Liver (tissue), 9 donors: ENCODE data around the gene S100A11. TPM values are rescaled to one million over a fixed set of nuclear protein-coding genes. Genes with fewer than 3 reads are reported as not detected.

Source experiments
- DNase-seq: peaks from one replicate; pipeline ENCODE4 v3.0.0-alpha.2; 2017; ENCODE audit warnings: low spot score
- H3K27ac ChIP-seq, 2 donors: one replicate each; pipeline ENCODE4 v1.7.0; 2013; ENCODE audit warnings: inconsistent platforms in 2 of 2, low read length in 2 of 2, control low read depth in 1 of 2, low read depth in 1 of 2, mild to moderate bottlenecking in 1 of 2
- H3K27me3 ChIP-seq, 4 donors: one replicate each; pipeline versions ENCODE4 v1.6.1 to v1.7.0; 2013; ENCODE audit warnings: low read length in 3 of 4, inconsistent platforms in 1 of 4, mild to moderate bottlenecking in 1 of 4, moderate library complexity in 1 of 4; ENCODE audit not compliant: control insufficient read depth in 4 of 4, insufficient read depth in 4 of 4
- H3K36me3 ChIP-seq, 4 donors: one replicate each; pipeline versions ENCODE4 v1.6.1 to v1.7.0; 2013; ENCODE audit warnings: low read length in 3 of 4, mild to moderate bottlenecking in 3 of 4, low read depth in 1 of 4, moderate library complexity in 1 of 4; ENCODE audit not compliant: control insufficient read depth in 4 of 4, insufficient read depth in 3 of 4
- H3K4me1 ChIP-seq, 4 donors: one replicate each; pipeline versions ENCODE4 v1.6.1 to v1.7.0; 2013; ENCODE audit warnings: low read length in 3 of 4, mild to moderate bottlenecking in 3 of 4, moderate library complexity in 1 of 4; ENCODE audit not compliant: control insufficient read depth in 4 of 4, insufficient read depth in 4 of 4
- H3K4me3 ChIP-seq, 3 donors: one replicate each; pipeline versions ENCODE4 v1.6.1 to v1.7.0; 2013; ENCODE audit warnings: low read length in 3 of 3, control low read depth in 1 of 3, low read depth in 1 of 3, mild to moderate bottlenecking in 1 of 3
- H3K9ac ChIP-seq, 2 donors: one replicate each; pipeline ENCODE4 v1.7.0; 2013; ENCODE audit warnings: low read length in 2 of 2, mild to moderate bottlenecking in 2 of 2, moderate library complexity in 2 of 2, control low read depth in 1 of 2, low read depth in 1 of 2
- H3K9me3 ChIP-seq, 4 donors: one replicate each; pipeline versions ENCODE4 v1.6.1 to v1.7.0; 2013; ENCODE audit warnings: low read length in 3 of 4; ENCODE audit not compliant: control insufficient read depth in 4 of 4
- ATF3 ChIP-seq: IDR thresholded peaks from 2 replicates; pipeline ENCODE4 v1.6.1; 2016; ENCODE audit warnings: antibody characterized with exemption
- CTCF ChIP-seq: fragments of 150-350 bp; IDR thresholded peaks from 2 replicates; pipeline ENCODE4 v1.5.1; 2017; ENCODE audit warnings: improper control_type of control experiment, low read depth, low read length; ENCODE audit not compliant: missing input control
- EGR1 ChIP-seq, 2 donors: IDR thresholded peaks; 2 replicates each; pipeline ENCODE4 v1.6.1; 2016 to 2018; ENCODE audit warnings: antibody characterized with exemption in 2 of 2, low read depth in 2 of 2
- FOXA1 ChIP-seq: IDR thresholded peaks from 2 replicates; pipeline ENCODE4 v1.6.1; 2016; ENCODE audit warnings: antibody characterized with exemption
- FOXA2 ChIP-seq: IDR thresholded peaks from 2 replicates; pipeline ENCODE4 v1.6.1; 2016; ENCODE audit warnings: antibody characterized with exemption
- GABPA ChIP-seq, 2 donors: IDR thresholded peaks in 1 of 2; conservative IDR thresholded peaks in 1 of 2; 2 replicates each; pipeline ENCODE4 v1.6.1; 2016; ENCODE audit warnings: antibody characterized with exemption in 2 of 2, mild to moderate bottlenecking in 1 of 2, moderate library complexity in 1 of 2
- HNF4A ChIP-seq, 2 donors: conservative IDR thresholded peaks; 2 replicates each; pipeline ENCODE4 v1.6.1; 2016; ENCODE audit warnings: antibody characterized with exemption in 2 of 2, mild to moderate bottlenecking in 2 of 2
- JUND ChIP-seq, 2 donors: IDR thresholded peaks; 2 replicates each; pipeline ENCODE4 v1.6.1; 2016; ENCODE audit warnings: antibody characterized with exemption in 2 of 2
- NR2F2 ChIP-seq: IDR thresholded peaks from 2 replicates; pipeline ENCODE4 v1.6.1; 2016; ENCODE audit warnings: antibody characterized with exemption
- RAD21 ChIP-seq, 2 donors: IDR thresholded peaks; 2 replicates each; pipeline ENCODE4 v1.6.1; 2016; ENCODE audit warnings: antibody characterized with exemption in 2 of 2, mild to moderate bottlenecking in 2 of 2
- RXRA ChIP-seq, 2 donors: IDR thresholded peaks; 2 replicates each; pipeline ENCODE4 v1.6.1; 2017 to 2018; ENCODE audit warnings: antibody characterized with exemption in 2 of 2, mild to moderate bottlenecking in 1 of 2
- TAF1 ChIP-seq: conservative IDR thresholded peaks from 2 replicates; pipeline ENCODE4 v1.6.1; 2016; ENCODE audit warnings: antibody characterized with exemption, mild to moderate bottlenecking
- ZBTB33 ChIP-seq: IDR thresholded peaks from 2 replicates; pipeline ENCODE4 v1.6.1; 2016; ENCODE audit warnings: antibody characterized with exemption
- WGBS: extraction: QIAGEN DNeasy Blood & Tissue Kit; methylation state at CpG from one replicate; pipeline ENCODE4 v1.1.7; 2013; 5-methylcytosine and 5-hydroxymethylcytosine counted together
- polyA plus RNA-seq, 2 donors: library from polyadenylated mRNA; stranded (reverse) in 1 of 2; unstranded in 1 of 2; fragments of 200-250 nt in 1 of 2; fragments of >200 nt in 1 of 2; fragmentation: Nextera tagmentation in 1 of 2; extraction: Ambion mirVana in 1 of 2; gene quantifications; one replicate each; pipeline versions ENCODE4 v1.2.1 to v1.2.3, GENCODE V29; 2013 to 2015
- total RNA-seq, 2 donors: library from RNA; depleted of rRNA; stranded (reverse); fragments of >200 nt; gene quantifications; one replicate each; pipeline ENCODE4 v1.2.3, GENCODE V29; 2014
- donor health status: healthy.
- donor health status: healthy.
- donor health status: healthy.
- donor health status: healthy.
- donor health status: healthy.

S100A11 gene
- total and polyA plus RNA-seq, 4 donors = 9.9 to 76.1 (median 31.0) TPM

GRCh38 chr1:152042030-152042429 is 5.2 kb upstream of the S100A11 start:
- no peaks in the 10 kb centered on the region for H3K36me3 ChIP-seq
- no peak overlapping the region for H3K27ac ChIP-seq
- 75% methylated on average over 1 of the region's 1 CpG for WGBS
- H3K27me3 ChIP-seq = peaks cover 0 to 3% (median 0%) of the 10 kb centered on the region in 4 donors
- DNase-seq = no peak
- no peaks in the 10 kb centered on the region for H3K4me1 ChIP-seq
- H3K9ac ChIP-seq = no peak overlapping the region
- TF ChIP-seq RXRA (IDR thresholded peaks at IDR 0.05) (no peak), CTCF (no peak), NR2F2 (no peak), FOXA2 (no peak), ZBTB33 (no peak), HNF4A (conservative IDR thresholded peaks at IDR 0.05) (no peak), GABPA (IDR thresholded peaks at IDR 0.05 in 1 of 2, conservative IDR thresholded peaks at IDR 0.05 in 1 of 2) (no peak), FOXA1 (no peak), EGR1 (IDR thresholded peaks at IDR 0.05; ENCODE audit: low read depth in 2 of 2) (no peak), ATF3 (no peak)
- peaks cover 0 to 6% (median 3%) of the 10 kb centered on the region in 4 donors for H3K9me3 ChIP-seq
- H3K4me3 ChIP-seq = no peak overlapping the region

- no peak for TF ChIP-seq FOXA1
- no peak for TF ChIP-seq RAD21 (IDR thresholded peaks at IDR 0.05)
- no peak for TF ChIP-seq HNF4A (conservative IDR thresholded peaks at IDR 0.05)
- TF ChIP-seq NR2F2 = no peak
- no peak for TF ChIP-seq FOXA2
- no peak for TF ChIP-seq EGR1 (IDR thresholded peaks at IDR 0.05; ENCODE audit: low read depth in 2 of 2)
- TF ChIP-seq JUND (IDR thresholded peaks at IDR 0.05) = no peak
- TF ChIP-seq TAF1 = no peak
- TF ChIP-seq CTCF = no peak
- peaks cover 0 to 3% (median under 1%) of the 10 kb centered on the region in 4 donors for H3K27me3 ChIP-seq
- WGBS = 53% methylated on average over 1 of the region's 1 CpG
- H3K36me3 ChIP-seq = no peaks in the 10 kb centered on the region
- no peak for DNase-seq
- no peaks in the 10 kb centered on the region for H3K9me3 ChIP-seq
- H3K9ac ChIP-seq = no peak overlapping the region
- no peak overlapping the region for H3K27ac ChIP-seq
- H3K4me3 ChIP-seq = no peak overlapping the region
- peaks cover 3 to 8% (median 6%) of the 10 kb centered on the region in 4 donors for H3K4me1 ChIP-seq
Observed at GRCh38 chr1:152039886-152040285, 3.1 kb upstream of the S100A11 start.
